Measurements from ENCODE around the gene PSMF1. TPM values are rescaled to one million over a fixed set of nuclear protein-coding genes. Genes with fewer than 3 reads are reported as not detected.

Gene PSMF1
- total and polyA plus RNA-seq, 2 of the 13 experiments (the other 11 are each of a cell fraction or from before 2014, with no cell fraction given), result 82.5 to 86.0 TPM

DNA sequence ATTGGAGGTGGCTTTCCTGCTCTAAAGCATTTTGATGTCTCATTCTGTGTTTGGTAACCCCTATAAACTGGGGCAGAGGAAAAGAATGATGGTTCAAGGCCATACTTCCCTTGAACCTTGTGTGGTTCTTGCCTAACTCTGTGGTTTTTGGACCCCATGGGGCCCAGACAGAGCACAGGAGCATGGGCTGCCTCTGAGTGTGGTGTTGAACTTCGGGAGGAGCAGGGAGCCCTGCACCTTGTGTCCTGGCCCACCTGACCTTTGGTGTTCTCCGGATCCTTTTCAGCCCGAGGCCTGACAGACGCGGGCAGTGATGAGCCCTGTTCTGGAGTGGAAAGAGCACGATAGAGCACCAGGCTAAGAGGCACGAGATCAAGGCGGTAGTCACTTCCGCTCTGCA is 47.5 kb downstream of the PSMF1 start (continued):
- TF ChIP-seq ZNF329 (CRISPR knock-in tag; IDR thresholded peaks at IDR 0.05; ENCODE audit: low read depth) (no peak), JUN (CRISPR knock-in tag; IDR thresholded peaks at IDR 0.05) (no peak), ZBTB3 (CRISPR knock-in tag; IDR thresholded peaks at IDR 0.05; ENCODE audit: borderline replicate concordance, low read depth) (no peak), FOXM1 (CRISPR knock-in tag; IDR thresholded peaks at IDR 0.05) (no peak), ZNF773 (CRISPR knock-in tag; IDR thresholded peaks at IDR 0.05; ENCODE audit: borderline replicate concordance) (no peak), KLF6 (CRISPR knock-in tag; IDR thresholded peaks at IDR 0.05) (no peak), THAP11 (CRISPR knock-in tag; IDR thresholded peaks at IDR 0.05) (no peak), ZFP90 (CRISPR knock-in tag; IDR thresholded peaks at IDR 0.05; ENCODE audit: borderline replicate concordance) (no peak), ZNF432 (CRISPR knock-in tag; IDR thresholded peaks at IDR 0.05; ENCODE audit: borderline replicate concordance) (no peak), ZMYM3 (CRISPR knock-in tag; IDR thresholded peaks at IDR 0.05) (no peak), ZNF850 (CRISPR knock-in tag; conservative IDR thresholded peaks at IDR 0.05) (no peak), EED (CRISPR knock-in tag; IDR thresholded peaks at IDR 0.05) (no peak), RFXANK (CRISPR knock-in tag; IDR thresholded peaks at IDR 0.05) (no peak), GATAD2A (CRISPR knock-in tag; IDR thresholded peaks at IDR 0.05) (no peak)
- TF ChIP-seq, protein P1, sequence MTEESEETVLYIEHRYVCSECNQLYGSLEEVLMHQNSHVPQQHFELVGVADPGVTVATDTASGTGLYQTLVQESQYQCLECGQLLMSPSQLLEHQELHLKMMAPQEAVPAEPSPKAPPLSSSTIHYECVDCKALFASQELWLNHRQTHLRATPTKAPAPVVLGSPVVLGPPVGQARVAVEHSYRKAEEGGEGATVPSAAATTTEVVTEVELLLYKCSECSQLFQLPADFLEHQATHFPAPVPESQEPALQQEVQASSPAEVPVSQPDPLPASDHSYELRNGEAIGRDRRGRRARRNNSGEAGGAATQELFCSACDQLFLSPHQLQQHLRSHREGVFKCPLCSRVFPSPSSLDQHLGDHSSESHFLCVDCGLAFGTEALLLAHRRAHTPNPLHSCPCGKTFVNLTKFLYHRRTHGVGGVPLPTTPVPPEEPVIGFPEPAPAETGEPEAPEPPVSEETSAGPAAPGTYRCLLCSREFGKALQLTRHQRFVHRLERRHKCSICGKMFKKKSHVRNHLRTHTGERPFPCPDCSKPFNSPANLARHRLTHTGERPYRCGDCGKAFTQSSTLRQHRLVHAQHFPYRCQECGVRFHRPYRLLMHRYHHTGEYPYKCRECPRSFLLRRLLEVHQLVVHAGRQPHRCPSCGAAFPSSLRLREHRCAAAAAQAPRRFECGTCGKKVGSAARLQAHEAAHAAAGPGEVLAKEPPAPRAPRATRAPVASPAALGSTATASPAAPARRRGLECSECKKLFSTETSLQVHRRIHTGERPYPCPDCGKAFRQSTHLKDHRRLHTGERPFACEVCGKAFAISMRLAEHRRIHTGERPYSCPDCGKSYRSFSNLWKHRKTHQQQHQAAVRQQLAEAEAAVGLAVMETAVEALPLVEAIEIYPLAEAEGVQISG (CRISPR knock-in tag; IDR thresholded peaks at IDR 0.05), result no peak
- TF ChIP-seq, protein P2, sequence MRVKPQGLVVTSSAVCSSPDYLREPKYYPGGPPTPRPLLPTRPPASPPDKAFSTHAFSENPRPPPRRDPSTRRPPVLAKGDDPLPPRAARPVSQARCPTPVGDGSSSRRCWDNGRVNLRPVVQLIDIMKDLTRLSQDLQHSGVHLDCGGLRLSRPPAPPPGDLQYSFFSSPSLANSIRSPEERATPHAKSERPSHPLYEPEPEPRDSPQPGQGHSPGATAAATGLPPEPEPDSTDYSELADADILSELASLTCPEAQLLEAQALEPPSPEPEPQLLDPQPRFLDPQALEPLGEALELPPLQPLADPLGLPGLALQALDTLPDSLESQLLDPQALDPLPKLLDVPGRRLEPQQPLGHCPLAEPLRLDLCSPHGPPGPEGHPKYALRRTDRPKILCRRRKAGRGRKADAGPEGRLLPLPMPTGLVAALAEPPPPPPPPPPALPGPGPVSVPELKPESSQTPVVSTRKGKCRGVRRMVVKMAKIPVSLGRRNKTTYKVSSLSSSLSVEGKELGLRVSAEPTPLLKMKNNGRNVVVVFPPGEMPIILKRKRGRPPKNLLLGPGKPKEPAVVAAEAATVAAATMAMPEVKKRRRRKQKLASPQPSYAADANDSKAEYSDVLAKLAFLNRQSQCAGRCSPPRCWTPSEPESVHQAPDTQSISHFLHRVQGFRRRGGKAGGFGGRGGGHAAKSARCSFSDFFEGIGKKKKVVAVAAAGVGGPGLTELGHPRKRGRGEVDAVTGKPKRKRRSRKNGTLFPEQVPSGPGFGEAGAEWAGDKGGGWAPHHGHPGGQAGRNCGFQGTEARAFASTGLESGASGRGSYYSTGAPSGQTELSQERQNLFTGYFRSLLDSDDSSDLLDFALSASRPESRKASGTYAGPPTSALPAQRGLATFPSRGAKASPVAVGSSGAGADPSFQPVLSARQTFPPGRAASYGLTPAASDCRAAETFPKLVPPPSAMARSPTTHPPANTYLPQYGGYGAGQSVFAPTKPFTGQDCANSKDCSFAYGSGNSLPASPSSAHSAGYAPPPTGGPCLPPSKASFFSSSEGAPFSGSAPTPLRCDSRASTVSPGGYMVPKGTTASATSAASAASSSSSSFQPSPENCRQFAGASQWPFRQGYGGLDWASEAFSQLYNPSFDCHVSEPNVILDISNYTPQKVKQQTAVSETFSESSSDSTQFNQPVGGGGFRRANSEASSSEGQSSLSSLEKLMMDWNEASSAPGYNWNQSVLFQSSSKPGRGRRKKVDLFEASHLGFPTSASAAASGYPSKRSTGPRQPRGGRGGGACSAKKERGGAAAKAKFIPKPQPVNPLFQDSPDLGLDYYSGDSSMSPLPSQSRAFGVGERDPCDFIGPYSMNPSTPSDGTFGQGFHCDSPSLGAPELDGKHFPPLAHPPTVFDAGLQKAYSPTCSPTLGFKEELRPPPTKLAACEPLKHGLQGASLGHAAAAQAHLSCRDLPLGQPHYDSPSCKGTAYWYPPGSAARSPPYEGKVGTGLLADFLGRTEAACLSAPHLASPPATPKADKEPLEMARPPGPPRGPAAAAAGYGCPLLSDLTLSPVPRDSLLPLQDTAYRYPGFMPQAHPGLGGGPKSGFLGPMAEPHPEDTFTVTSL (CRISPR knock-in tag; IDR thresholded peaks at IDR 0.05; ENCODE audit: borderline replicate concordance), result no peak
- TF ChIP-seq, protein P3, sequence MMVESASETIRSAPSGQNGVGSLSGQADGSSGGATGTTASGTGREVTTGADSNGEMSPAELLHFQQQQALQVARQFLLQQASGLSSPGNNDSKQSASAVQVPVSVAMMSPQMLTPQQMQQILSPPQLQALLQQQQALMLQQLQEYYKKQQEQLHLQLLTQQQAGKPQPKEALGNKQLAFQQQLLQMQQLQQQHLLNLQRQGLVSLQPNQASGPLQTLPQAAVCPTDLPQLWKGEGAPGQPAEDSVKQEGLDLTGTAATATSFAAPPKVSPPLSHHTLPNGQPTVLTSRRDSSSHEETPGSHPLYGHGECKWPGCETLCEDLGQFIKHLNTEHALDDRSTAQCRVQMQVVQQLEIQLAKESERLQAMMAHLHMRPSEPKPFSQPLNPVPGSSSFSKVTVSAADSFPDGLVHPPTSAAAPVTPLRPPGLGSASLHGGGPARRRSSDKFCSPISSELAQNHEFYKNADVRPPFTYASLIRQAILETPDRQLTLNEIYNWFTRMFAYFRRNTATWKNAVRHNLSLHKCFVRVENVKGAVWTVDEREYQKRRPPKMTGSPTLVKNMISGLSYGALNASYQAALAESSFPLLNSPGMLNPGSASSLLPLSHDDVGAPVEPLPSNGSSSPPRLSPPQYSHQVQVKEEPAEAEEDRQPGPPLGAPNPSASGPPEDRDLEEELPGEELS (CRISPR knock-in tag; IDR thresholded peaks at IDR 0.05), result no peak
- TF ChIP-seq, protein P4, sequence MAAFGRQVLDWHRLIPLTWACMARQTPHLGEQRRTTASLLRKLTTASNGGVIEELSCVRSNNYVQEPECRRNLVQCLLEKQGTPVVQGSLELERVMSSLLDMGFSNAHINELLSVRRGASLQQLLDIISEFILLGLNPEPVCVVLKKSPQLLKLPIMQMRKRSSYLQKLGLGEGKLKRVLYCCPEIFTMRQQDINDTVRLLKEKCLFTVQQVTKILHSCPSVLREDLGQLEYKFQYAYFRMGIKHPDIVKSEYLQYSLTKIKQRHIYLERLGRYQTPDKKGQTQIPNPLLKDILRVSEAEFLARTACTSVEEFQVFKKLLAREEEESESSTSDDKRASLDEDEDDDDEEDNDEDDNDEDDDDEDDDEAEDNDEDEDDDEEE (CRISPR knock-in tag; IDR thresholded peaks at IDR 0.05), result no peak
